Measurements from ENCODE around the gene CCNB1IP1. TPM values are rescaled to one million over a fixed set of nuclear protein-coding genes. Genes with fewer than 3 reads are reported as not detected.

The CCNB1IP1 gene
- total and polyA plus RNA-seq, 2 of the 8 experiments (the other 6 are each of a cell fraction or from before 2014, with no cell fraction given) = 173 to 277 TPM

GRCh38 chr14:20305265-20306078 lies 27.6 kb downstream of the CCNB1IP1 start, which contains the start of gene TTC5 (continued):
- TF ChIP-seq CHD7 (IDR thresholded peaks at IDR 0.05; ENCODE audit: insufficient replicate concordance, low read length) (no peak), EGR1 (IDR thresholded peaks at IDR 0.05; ENCODE audit: borderline replicate concordance, low read depth, low read length) (peak; percentile 90), PHF8 (conservative IDR thresholded peaks at IDR 0.05; ENCODE audit: low read depth, low read length) (peak; percentile 58), POU5F1 (IDR thresholded peaks at IDR 0.05; ENCODE audit: low read depth, low read length) (no peak), RBBP5 (IDR thresholded peaks at IDR 0.05; ENCODE audit: borderline replicate concordance, low read depth, low read length) (peak; percentile 92), CEBPB (IDR thresholded peaks at IDR 0.05; ENCODE audit: low read depth, low read length) (no peak), JUND (IDR thresholded peaks at IDR 0.05; ENCODE audit: low read length) (no peak), ATF3 (IDR thresholded peaks at IDR 0.05; ENCODE audit: insufficient read depth, low read depth, low read length) (no peak), EZH2 (IDR thresholded peaks at IDR 0.05; ENCODE audit: low read depth, low read length, severe bottlenecking) (no peak)
